Measurements from ENCODE around the gene RNF180.

RNF180 gene

DNA sequence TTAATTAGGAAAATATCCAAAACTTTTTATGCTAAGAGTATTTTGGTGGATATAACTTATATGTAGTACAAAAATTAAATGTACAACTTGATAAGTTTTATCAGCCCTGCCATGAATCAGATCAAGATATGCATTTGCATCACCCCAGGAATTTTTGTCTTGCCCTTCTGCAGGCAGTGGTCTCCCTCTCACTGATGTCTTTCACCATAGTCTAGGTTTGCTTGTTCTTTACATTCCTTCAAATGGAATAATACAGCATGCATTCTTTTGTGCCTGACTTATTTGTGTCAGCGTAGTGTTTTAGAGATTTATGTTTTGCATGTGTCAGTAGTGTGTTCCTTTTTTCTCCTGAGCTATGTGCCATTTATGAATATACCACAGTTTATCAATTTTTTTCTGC is 36.4 kb downstream of the RNF180 start:
- Histone ChIP-seq H3K4me1 (ENCODE audit: low read length) (no peaks in the 10 kb centered on the region), H3K79me2 (ENCODE audit: low read length) (no peaks in the 10 kb centered on the region), H4K20me1 (ENCODE audit: insufficient read depth, low read length) (no peaks in the 10 kb centered on the region), H3K9ac (ENCODE audit: low read length) (no peak overlapping the region), H3K4me3 (ENCODE audit: low read length) (no peak overlapping the region), H3K27me3 (ENCODE audit: low read depth, low read length) (no peaks in the 10 kb centered on the region), H2AFZ (ENCODE audit: low read depth, low read length) (no peak overlapping the region), H3K36me3 (replicated peaks; ENCODE audit: low read depth, low read length) (no peaks in the 10 kb centered on the region), H3K27ac (ENCODE audit: low read length) (no peak overlapping the region), H3K9me3 (ENCODE audit: insufficient read depth, low read length) (no peaks in the 10 kb centered on the region), H3K4me2 (ENCODE audit: low read length) (no peak overlapping the region)
- TF ChIP-seq EZH2phosphoT487 (IDR thresholded peaks at IDR 0.05; ENCODE audit: low read depth): no peak
- TF ChIP-seq, protein P1, sequence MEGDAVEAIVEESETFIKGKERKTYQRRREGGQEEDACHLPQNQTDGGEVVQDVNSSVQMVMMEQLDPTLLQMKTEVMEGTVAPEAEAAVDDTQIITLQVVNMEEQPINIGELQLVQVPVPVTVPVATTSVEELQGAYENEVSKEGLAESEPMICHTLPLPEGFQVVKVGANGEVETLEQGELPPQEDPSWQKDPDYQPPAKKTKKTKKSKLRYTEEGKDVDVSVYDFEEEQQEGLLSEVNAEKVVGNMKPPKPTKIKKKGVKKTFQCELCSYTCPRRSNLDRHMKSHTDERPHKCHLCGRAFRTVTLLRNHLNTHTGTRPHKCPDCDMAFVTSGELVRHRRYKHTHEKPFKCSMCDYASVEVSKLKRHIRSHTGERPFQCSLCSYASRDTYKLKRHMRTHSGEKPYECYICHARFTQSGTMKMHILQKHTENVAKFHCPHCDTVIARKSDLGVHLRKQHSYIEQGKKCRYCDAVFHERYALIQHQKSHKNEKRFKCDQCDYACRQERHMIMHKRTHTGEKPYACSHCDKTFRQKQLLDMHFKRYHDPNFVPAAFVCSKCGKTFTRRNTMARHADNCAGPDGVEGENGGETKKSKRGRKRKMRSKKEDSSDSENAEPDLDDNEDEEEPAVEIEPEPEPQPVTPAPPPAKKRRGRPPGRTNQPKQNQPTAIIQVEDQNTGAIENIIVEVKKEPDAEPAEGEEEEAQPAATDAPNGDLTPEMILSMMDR (IDR thresholded peaks at IDR 0.05; ENCODE audit: low read depth, low read length): no peak

DNA sequence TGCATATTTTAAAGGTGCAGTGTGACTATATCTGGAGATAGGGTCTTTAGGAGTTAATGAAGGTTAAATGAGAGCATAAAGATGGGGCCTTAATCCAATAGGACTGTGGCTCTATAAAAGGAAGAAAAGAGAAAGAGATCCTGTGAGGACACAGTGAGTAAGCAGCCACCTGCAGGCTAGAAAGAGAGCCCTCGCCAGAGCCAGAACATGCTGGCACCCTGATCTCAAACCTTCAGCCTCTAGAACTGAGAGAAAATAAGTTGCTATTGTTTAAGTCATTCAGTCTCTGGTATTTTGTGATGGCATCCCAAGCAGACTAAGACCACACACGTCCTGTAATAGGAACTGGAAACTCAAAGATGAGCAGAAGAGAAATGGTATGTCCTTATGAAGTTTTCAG is 41.0 kb downstream of the RNF180 start:
- Histone ChIP-seq H2AFZ (ENCODE audit: low read depth, low read length) (no peak overlapping the region), H3K79me2 (ENCODE audit: low read length) (no peaks in the 10 kb centered on the region), H3K9ac (ENCODE audit: low read length) (no peak overlapping the region), H3K27me3 (ENCODE audit: low read depth, low read length) (no peaks in the 10 kb centered on the region), H3K9me3 (ENCODE audit: insufficient read depth, low read length) (no peaks in the 10 kb centered on the region), H3K4me3 (ENCODE audit: low read length) (no peak overlapping the region), H3K4me2 (ENCODE audit: low read length) (no peak overlapping the region), H3K27ac (ENCODE audit: low read length) (no peak overlapping the region), H3K4me1 (ENCODE audit: low read length) (no peaks in the 10 kb centered on the region), H4K20me1 (ENCODE audit: insufficient read depth, low read length) (no peaks in the 10 kb centered on the region), H3K36me3 (replicated peaks; ENCODE audit: low read depth, low read length) (no peaks in the 10 kb centered on the region)
- TF ChIP-seq, protein P1 (IDR thresholded peaks at IDR 0.05; ENCODE audit: low read depth, low read length): 0 out of 2 replicates have a peak, but pooled peaks have one; percentile 10
- TF ChIP-seq EZH2phosphoT487 (IDR thresholded peaks at IDR 0.05; ENCODE audit: low read depth): no peak

DNA sequence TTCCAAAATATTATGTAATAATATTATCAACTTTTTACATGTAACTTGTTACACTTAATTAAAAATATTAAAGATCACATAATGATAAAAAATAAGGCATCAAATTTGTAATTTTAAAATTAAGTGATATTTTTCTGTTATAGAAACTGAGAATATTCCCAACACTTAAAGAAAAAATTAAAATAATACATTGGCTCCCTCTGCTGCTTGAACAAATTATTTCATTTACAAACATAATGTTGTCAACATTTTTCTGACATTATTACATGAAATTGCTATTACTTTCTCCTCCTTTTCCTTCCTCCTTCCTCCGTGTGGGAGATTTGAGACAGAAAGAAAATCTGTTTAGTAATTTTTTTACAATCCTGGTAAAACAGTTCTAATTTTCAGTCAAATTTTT is 42.3 kb downstream of the RNF180 start:
- TF ChIP-seq, protein P1 (IDR thresholded peaks at IDR 0.05; ENCODE audit: low read depth, low read length): peak; percentile 37; the same call in 1 of the 2 replicates
- TF ChIP-seq EZH2phosphoT487 (IDR thresholded peaks at IDR 0.05; ENCODE audit: low read depth): no peak
- Histone ChIP-seq H3K27ac (ENCODE audit: low read length) (no peak overlapping the region), H2AFZ (ENCODE audit: low read depth, low read length) (no peak overlapping the region; the same call in 1 of the 2 replicates), H3K4me1 (ENCODE audit: low read length) (no peaks in the 10 kb centered on the region), H3K27me3 (ENCODE audit: low read depth, low read length) (no peaks in the 10 kb centered on the region), H3K9me3 (ENCODE audit: insufficient read depth, low read length) (no peaks in the 10 kb centered on the region), H3K36me3 (replicated peaks; ENCODE audit: low read depth, low read length) (no peaks in the 10 kb centered on the region), H3K79me2 (ENCODE audit: low read length) (no peaks in the 10 kb centered on the region), H3K4me2 (ENCODE audit: low read length) (no peak overlapping the region), H3K9ac (ENCODE audit: low read length) (no peak overlapping the region), H4K20me1 (ENCODE audit: insufficient read depth, low read length) (no peaks in the 10 kb centered on the region), H3K4me3 (ENCODE audit: low read length) (no peak overlapping the region)

DNA sequence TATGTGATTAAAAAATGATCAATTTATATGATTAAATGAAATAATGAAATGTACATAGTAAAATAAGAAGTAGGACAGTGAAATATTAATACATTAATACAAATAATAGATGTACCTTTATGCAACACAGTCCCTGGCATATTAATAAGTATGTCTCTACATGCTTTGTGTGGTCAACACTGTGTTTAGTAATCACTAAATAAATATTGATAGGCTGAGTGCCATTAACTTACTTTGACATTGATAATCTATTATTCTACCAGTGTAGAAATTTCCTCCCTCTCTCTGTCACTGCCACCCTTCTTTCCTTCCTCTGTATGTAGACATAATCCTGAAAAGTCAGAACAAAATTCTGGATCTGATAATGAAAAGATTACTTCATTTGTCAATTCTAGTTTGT is 43.7 kb downstream of the RNF180 start:
- Histone ChIP-seq H2AFZ (ENCODE audit: low read depth, low read length) (no peak overlapping the region), H3K4me1 (ENCODE audit: low read length) (no peaks in the 10 kb centered on the region), H3K27me3 (ENCODE audit: low read depth, low read length) (no peaks in the 10 kb centered on the region), H4K20me1 (ENCODE audit: insufficient read depth, low read length) (no peaks in the 10 kb centered on the region), H3K79me2 (ENCODE audit: low read length) (no peaks in the 10 kb centered on the region), H3K27ac (ENCODE audit: low read length) (no peak overlapping the region), H3K36me3 (replicated peaks; ENCODE audit: low read depth, low read length) (no peaks in the 10 kb centered on the region), H3K4me2 (ENCODE audit: low read length) (no peak overlapping the region), H3K9ac (ENCODE audit: low read length) (no peak overlapping the region), H3K4me3 (ENCODE audit: low read length) (no peak overlapping the region), H3K9me3 (ENCODE audit: insufficient read depth, low read length) (no peaks in the 10 kb centered on the region)
- TF ChIP-seq, protein P1 (IDR thresholded peaks at IDR 0.05; ENCODE audit: low read depth, low read length): no peak
- no peak for TF ChIP-seq EZH2phosphoT487 (IDR thresholded peaks at IDR 0.05; ENCODE audit: low read depth)
